H1 (cell line): ENCODE measurements around the gene POLN. TPM values are rescaled to one million over a fixed set of nuclear protein-coding genes. Genes with fewer than 3 reads are reported as not detected.
A peak's percentile ranks its signal among the peaks of the same experiment; 100 is the strongest.

Experiments used
- CTBP2 ChIP-seq: IDR thresholded peaks from 2 replicates; pipeline ENCODE4 v1.7.0; 2011; ENCODE audit warnings: borderline replicate concordance, mild to moderate bottlenecking, moderate library complexity, mixed read lengths, low read length; ENCODE audit not compliant: insufficient read depth, insufficient read length
- FOSL1 ChIP-seq: IDR thresholded peaks from 2 replicates; pipeline ENCODE4 v1.6.1; 2011; ENCODE audit warnings: mild to moderate bottlenecking, low read depth, low read length, moderate library complexity; ENCODE audit not compliant: insufficient read depth
- SAP30 ChIP-seq: fragments of 300-600 bp; sonication (generic); IDR thresholded peaks from 2 replicates; pipeline ENCODE4 v1.7.1; 2012; ENCODE audit warnings: low read length, moderate library complexity, mild to moderate bottlenecking, inconsistent platforms; ENCODE audit not compliant: insufficient read depth, insufficient replicate concordance
- ZNF274 ChIP-seq: IDR thresholded peaks from 2 replicates; pipeline ENCODE4 v1.7.0; 2012; ENCODE audit warnings: low read length, borderline replicate concordance; ENCODE audit errors: extremely low read depth
- polyA plus RNA-seq, 7 experiments: library from polyadenylated mRNA; depleted of rRNA in 3 of 7; stranded (reverse) in 5 of 7; unstranded in 2 of 7; fragments of >200 nt in 5 of 7; fragments of 200-250 nt in 2 of 7; gene quantifications; 1 replicate in 5 of 7; 2 replicates in 1 of 7; 4 replicates in 1 of 7; pipeline versions ENCODE4 v1.2.1 to v1.2.3, GENCODE V29; 2011 to 2013; ENCODE audit warnings: missing spikeins in 2 of 7, mixed read lengths in 2 of 7
- total RNA-seq: library from RNA; stranded (reverse); fragmentation: NEBNext Ultra II Directional; extraction: Animal tissue kit (Norgen Biotek cat#: 25700); gene quantifications from 2 replicates; pipeline ENCODE4 v1.2.1, GENCODE V29; 2021
- TF ChIP-seq, protein P1 (sequence below): fragments of 300-600 bp; sonication (generic); IDR thresholded peaks from 2 replicates; pipeline ENCODE4 v1.7.1; 2012; ENCODE audit warnings: low read length, moderate library complexity, mild to moderate bottlenecking, inconsistent platforms; ENCODE audit not compliant: insufficient replicate concordance
- TF ChIP-seq, protein P2 (sequence below), 3 experiments: IDR thresholded peaks; 1 replicate in 2 of 3; 2 replicates in 1 of 3; pipeline versions ENCODE4 v1.5.1 to v1.6.1; 2011; ENCODE audit warnings: low read length in 3 of 3, mild to moderate bottlenecking in 3 of 3, inconsistent platforms in 2 of 3, low read depth in 1 of 3, moderate library complexity in 1 of 3; ENCODE audit not compliant: insufficient read depth in 1 of 3; ENCODE audit errors: control extremely low read depth in 1 of 3

The POLN gene
- total and polyA plus RNA-seq, 2 of the 8 experiments (the other 6 are each of a cell fraction or from before 2014, with no cell fraction given): 0.98 to 1.5 TPM

DNA sequence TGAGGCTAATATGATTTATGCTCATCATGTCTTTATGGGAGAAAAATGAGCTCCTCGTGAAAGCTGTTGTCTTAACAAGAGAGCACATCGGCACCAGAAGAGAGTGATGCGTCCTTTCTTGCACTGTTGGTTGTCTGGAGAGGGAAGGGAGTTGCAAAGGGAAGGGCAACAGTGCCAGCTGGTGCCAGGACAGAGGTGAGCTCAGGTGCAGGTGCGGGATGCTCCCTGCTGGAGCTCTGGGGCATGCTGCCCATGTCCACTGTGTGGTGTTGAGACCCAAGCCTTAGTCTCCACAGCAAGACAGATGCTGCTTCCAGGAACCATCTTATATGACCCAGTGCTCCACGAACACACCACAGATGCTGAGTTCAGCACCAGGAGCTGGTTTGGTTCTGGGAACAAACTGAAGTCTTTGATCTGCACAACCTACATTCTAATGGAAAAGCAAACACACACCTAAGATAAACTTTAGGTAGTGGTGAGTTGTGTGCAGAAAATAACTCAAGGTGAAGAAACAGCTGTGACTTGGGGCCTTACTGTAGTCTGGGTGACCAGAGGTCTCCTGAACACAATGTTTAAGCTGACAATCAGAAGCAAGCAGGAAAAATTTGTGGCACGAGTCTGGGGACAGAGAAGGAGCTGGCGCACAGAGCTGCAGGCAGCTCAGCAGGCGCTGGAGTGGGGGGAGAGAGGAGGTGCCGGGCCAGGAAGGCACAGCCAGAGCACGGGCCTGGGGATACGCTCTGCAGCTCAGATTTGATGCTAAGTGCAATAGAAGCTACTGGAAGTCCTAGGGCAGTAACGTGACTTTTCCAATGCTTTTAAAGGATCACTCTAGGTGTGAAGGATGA lies 73.2 kb downstream of the POLN start (continued):
- TF ChIP-seq, protein P1, sequence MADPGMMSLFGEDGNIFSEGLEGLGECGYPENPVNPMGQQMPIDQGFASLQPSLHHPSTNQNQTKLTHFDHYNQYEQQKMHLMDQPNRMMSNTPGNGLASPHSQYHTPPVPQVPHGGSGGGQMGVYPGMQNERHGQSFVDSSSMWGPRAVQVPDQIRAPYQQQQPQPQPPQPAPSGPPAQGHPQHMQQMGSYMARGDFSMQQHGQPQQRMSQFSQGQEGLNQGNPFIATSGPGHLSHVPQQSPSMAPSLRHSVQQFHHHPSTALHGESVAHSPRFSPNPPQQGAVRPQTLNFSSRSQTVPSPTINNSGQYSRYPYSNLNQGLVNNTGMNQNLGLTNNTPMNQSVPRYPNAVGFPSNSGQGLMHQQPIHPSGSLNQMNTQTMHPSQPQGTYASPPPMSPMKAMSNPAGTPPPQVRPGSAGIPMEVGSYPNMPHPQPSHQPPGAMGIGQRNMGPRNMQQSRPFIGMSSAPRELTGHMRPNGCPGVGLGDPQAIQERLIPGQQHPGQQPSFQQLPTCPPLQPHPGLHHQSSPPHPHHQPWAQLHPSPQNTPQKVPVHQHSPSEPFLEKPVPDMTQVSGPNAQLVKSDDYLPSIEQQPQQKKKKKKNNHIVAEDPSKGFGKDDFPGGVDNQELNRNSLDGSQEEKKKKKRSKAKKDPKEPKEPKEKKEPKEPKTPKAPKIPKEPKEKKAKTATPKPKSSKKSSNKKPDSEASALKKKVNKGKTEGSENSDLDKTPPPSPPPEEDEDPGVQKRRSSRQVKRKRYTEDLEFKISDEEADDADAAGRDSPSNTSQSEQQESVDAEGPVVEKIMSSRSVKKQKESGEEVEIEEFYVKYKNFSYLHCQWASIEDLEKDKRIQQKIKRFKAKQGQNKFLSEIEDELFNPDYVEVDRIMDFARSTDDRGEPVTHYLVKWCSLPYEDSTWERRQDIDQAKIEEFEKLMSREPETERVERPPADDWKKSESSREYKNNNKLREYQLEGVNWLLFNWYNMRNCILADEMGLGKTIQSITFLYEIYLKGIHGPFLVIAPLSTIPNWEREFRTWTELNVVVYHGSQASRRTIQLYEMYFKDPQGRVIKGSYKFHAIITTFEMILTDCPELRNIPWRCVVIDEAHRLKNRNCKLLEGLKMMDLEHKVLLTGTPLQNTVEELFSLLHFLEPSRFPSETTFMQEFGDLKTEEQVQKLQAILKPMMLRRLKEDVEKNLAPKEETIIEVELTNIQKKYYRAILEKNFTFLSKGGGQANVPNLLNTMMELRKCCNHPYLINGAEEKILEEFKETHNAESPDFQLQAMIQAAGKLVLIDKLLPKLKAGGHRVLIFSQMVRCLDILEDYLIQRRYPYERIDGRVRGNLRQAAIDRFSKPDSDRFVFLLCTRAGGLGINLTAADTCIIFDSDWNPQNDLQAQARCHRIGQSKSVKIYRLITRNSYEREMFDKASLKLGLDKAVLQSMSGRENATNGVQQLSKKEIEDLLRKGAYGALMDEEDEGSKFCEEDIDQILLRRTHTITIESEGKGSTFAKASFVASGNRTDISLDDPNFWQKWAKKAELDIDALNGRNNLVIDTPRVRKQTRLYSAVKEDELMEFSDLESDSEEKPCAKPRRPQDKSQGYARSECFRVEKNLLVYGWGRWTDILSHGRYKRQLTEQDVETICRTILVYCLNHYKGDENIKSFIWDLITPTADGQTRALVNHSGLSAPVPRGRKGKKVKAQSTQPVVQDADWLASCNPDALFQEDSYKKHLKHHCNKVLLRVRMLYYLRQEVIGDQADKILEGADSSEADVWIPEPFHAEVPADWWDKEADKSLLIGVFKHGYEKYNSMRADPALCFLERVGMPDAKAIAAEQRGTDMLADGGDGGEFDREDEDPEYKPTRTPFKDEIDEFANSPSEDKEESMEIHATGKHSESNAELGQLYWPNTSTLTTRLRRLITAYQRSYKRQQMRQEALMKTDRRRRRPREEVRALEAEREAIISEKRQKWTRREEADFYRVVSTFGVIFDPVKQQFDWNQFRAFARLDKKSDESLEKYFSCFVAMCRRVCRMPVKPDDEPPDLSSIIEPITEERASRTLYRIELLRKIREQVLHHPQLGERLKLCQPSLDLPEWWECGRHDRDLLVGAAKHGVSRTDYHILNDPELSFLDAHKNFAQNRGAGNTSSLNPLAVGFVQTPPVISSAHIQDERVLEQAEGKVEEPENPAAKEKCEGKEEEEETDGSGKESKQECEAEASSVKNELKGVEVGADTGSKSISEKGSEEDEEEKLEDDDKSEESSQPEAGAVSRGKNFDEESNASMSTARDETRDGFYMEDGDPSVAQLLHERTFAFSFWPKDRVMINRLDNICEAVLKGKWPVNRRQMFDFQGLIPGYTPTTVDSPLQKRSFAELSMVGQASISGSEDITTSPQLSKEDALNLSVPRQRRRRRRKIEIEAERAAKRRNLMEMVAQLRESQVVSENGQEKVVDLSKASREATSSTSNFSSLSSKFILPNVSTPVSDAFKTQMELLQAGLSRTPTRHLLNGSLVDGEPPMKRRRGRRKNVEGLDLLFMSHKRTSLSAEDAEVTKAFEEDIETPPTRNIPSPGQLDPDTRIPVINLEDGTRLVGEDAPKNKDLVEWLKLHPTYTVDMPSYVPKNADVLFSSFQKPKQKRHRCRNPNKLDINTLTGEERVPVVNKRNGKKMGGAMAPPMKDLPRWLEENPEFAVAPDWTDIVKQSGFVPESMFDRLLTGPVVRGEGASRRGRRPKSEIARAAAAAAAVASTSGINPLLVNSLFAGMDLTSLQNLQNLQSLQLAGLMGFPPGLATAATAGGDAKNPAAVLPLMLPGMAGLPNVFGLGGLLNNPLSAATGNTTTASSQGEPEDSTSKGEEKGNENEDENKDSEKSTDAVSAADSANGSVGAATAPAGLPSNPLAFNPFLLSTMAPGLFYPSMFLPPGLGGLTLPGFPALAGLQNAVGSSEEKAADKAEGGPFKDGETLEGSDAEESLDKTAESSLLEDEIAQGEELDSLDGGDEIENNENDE: no peak
- TF ChIP-seq ZNF274 (no peak), CTBP2 (no peak), SAP30 (no peak), FOSL1 (no peak)
- TF ChIP-seq, protein P2, sequence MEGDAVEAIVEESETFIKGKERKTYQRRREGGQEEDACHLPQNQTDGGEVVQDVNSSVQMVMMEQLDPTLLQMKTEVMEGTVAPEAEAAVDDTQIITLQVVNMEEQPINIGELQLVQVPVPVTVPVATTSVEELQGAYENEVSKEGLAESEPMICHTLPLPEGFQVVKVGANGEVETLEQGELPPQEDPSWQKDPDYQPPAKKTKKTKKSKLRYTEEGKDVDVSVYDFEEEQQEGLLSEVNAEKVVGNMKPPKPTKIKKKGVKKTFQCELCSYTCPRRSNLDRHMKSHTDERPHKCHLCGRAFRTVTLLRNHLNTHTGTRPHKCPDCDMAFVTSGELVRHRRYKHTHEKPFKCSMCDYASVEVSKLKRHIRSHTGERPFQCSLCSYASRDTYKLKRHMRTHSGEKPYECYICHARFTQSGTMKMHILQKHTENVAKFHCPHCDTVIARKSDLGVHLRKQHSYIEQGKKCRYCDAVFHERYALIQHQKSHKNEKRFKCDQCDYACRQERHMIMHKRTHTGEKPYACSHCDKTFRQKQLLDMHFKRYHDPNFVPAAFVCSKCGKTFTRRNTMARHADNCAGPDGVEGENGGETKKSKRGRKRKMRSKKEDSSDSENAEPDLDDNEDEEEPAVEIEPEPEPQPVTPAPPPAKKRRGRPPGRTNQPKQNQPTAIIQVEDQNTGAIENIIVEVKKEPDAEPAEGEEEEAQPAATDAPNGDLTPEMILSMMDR (IDR thresholded peaks at IDR 0.05; ENCODE audit: control extremely low read depth in 1 of 3, insufficient read depth in 1 of 3, low read depth in 1 of 3, low read length in 3 of 3): peak in 1 of 3 experiments; percentile 4; a peak in 2 of 4 replicates
